Measurements from ENCODE around the gene BUD23. TPM values are rescaled to one million over a fixed set of nuclear protein-coding genes. Genes with fewer than 3 reads are reported as not detected.

BUD23 gene
- total and polyA plus RNA-seq, 11 donors: 57.4 to 150 (median 69.6) TPM

DNA sequence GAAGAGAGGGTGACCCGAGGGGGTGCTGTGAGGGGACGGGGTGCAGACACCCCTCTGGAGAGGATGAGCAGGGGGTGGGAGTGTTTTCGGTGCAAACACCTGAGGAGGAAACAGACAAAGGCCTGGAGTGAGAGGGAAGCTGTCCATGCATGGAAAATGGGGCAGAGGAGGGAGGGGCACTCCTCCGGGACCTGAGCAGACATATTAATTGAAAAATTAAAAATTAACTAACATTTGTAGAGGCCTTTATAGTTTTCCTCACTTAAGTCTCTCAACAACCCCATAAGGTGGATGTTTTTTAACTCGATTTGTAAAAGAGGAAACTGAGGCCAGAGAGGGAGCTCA lies 14.5 kb upstream of the BUD23 start:
- intact Hi-C loops (cut with DNase I): loop anchor here in 9 of 10 donors (5.0 to 10.0 kb wide), 5 partner anchors 48 to 68 kb away; partner anchors contain the start of genes STX1A (in 2 of the 9) and ABHD11 (in 1 of the 9)
- ATAC-seq: no peak
- 30 to 38% (median 33%) methylated on average over 5 of the region's 5 CpGs for WGBS, 4 donors
- Histone ChIP-seq H3K27ac (no peak overlapping the region), H3K4me3 (peak overlapping the region in 10 of 12 donors; percentile 51 to 97 (median 62)), H3K4me1 (peaks cover 0 to 20% (median 8%) of the 10 kb centered on the region in 12 donors), H3K9me3 (no peaks in the 10 kb centered on the region), H3K36me3 (peaks cover 0 to 3% (median 0%) of the 10 kb centered on the region in 9 donors), H3K27me3 (no peaks in the 10 kb centered on the region)
- DNase-seq: no peak
- no peak for TF ChIP-seq POLR2A (IDR thresholded peaks at IDR 0.05)
- TF ChIP-seq, protein P1, sequence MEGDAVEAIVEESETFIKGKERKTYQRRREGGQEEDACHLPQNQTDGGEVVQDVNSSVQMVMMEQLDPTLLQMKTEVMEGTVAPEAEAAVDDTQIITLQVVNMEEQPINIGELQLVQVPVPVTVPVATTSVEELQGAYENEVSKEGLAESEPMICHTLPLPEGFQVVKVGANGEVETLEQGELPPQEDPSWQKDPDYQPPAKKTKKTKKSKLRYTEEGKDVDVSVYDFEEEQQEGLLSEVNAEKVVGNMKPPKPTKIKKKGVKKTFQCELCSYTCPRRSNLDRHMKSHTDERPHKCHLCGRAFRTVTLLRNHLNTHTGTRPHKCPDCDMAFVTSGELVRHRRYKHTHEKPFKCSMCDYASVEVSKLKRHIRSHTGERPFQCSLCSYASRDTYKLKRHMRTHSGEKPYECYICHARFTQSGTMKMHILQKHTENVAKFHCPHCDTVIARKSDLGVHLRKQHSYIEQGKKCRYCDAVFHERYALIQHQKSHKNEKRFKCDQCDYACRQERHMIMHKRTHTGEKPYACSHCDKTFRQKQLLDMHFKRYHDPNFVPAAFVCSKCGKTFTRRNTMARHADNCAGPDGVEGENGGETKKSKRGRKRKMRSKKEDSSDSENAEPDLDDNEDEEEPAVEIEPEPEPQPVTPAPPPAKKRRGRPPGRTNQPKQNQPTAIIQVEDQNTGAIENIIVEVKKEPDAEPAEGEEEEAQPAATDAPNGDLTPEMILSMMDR (IDR thresholded peaks at IDR 0.05): no peak

DNA sequence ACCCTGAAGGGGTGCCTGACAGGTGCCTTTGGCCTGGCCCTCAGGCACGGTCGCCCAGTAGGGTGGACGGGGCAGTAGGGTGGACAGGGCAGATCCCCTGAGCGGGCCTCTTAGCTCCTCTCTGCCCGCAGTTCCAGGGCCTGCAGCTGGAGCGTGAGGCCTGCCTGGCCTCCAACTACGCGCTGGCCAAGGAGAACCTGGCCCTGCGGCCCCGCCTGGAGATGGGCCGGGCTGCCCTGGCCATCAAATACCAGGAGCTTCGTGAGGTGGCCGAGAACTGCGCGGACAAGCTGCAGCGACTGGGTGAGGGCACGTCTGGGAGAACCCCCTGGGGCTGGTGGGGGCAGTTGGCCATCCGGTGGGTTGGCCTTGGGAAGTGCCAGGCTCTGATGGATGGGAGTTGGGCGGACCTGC lies 14.1 kb upstream of the BUD23 start:
- TF ChIP-seq, protein P1 (IDR thresholded peaks at IDR 0.05): no peak
- no peak for TF ChIP-seq POLR2A (IDR thresholded peaks at IDR 0.05)
- H3K4me1 ChIP-seq: peaks cover 0 to 20% (median 8%) of the 10 kb centered on the region in 12 donors
- peak overlapping the region in 1 of 12 donors; percentile 68 for H3K4me3 ChIP-seq
- no peaks in the 10 kb centered on the region for H3K27me3 ChIP-seq
- no peaks in the 10 kb centered on the region for H3K9me3 ChIP-seq
- intact Hi-C loops (cut with DNase I): loop anchor here in 9 of 10 donors (5.0 to 10.0 kb wide), 5 partner anchors 48 to 68 kb away; partner anchors contain the start of genes STX1A (in 2 of the 9) and ABHD11 (in 1 of the 9)
- no peak for ATAC-seq
- H3K27ac ChIP-seq: no peak overlapping the region
- 81 to 94% (median 86%) methylated on average over 11 to 19 of the region's 19 CpGs for WGBS, 4 donors
- peak in 1 of 5 donors; percentile 45 for DNase-seq
- peaks cover 0 to 3% (median 0%) of the 10 kb centered on the region in 9 donors for H3K36me3 ChIP-seq

DNA sequence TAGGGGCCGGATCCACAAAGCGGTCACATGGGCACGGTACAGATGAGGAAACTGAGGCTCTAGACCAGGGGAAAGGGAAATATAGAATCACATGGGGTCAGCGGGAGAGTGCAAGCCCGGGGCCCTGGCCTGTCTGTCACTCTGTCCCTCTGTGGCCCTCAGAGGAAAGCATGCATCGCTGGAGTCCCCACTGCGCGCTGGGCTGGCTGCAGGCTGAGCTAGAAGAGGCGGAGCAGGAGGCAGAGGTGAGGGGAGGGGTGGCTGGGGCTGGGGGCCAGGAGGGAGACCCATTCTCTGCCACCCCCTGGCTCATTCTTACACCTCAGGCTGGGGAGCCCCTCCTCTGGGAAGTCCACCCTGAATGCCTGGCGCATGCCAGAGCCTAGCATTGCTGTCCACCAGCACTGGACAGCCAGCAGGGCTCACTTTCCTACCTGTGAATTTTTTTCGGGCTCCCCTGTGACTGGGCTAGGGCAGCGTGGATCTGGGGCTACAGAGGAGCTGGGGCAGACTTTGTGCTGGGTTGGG lies 13.5 kb upstream of the BUD23 start:
- intact Hi-C loops (cut with DNase I): loop anchor here in 9 of 10 donors (5.0 to 10.0 kb wide), 5 partner anchors 47 to 67 kb away; partner anchors contain the start of genes STX1A (in 2 of the 9) and ABHD11 (in 1 of the 9)
- Histone ChIP-seq H3K27ac (no peak overlapping the region), H3K9me3 (no peaks in the 10 kb centered on the region), H3K4me3 (no peak overlapping the region), H3K27me3 (no peaks in the 10 kb centered on the region), H3K4me1 (peaks cover 0 to 20% (median 8%) of the 10 kb centered on the region in 12 donors), H3K36me3 (peaks cover 0 to 3% (median 0%) of the 10 kb centered on the region in 9 donors)
- DNase-seq: peak in 1 of 5 donors; percentile 51
- TF ChIP-seq, protein P1 (IDR thresholded peaks at IDR 0.05): no peak
- no peak for TF ChIP-seq POLR2A (IDR thresholded peaks at IDR 0.05)
- 84 to 90% (median 85%) methylated on average over 12 of the region's 12 CpGs for WGBS, 4 donors
- no peak for ATAC-seq

DNA sequence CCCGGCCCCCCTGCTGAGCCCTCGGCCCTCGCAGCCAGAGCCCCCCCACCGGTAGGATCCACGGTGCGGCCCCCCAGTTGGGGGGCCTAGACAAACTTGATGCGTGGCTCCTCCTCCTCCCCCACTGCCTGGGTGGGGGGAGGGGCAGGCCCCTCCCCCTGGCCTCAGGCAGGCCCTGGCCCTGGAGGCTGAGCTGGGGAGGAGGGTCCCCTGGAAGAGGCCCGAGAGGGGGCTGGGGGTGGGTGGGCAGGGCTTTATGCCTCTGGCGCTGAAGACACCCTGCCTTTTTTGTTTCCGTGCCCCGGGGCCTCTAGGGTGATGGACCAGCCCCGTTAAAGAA lies 12.1 kb upstream of the BUD23 start:
- TF ChIP-seq, protein P1 (IDR thresholded peaks at IDR 0.05): no peak
- TF ChIP-seq POLR2A (IDR thresholded peaks at IDR 0.05): no peak
- Histone ChIP-seq H3K9me3 (no peaks in the 10 kb centered on the region), H3K36me3 (peaks cover 0 to 3% (median 0%) of the 10 kb centered on the region in 9 donors), H3K27me3 (no peaks in the 10 kb centered on the region), H3K27ac (no peak overlapping the region), H3K4me1 (peaks cover 0 to 20% (median 8%) of the 10 kb centered on the region in 12 donors), H3K4me3 (no peak overlapping the region)
- ATAC-seq (no peak), DNase-seq (no peak)
- intact Hi-C loops (cut with DNase I): no loop called here
- WGBS, 4 donors: 45 to 63% (median 52%) methylated on average over 4 to 12 of the region's 12 CpGs

Data from heart left ventricle (tissue), 16 donors.